HT1080 (cell line): ENCODE results near the gene RNF126. TPM values are rescaled to one million over a fixed set of nuclear protein-coding genes. Genes with fewer than 3 reads are reported as not detected.
"Not testable (repeated sequence)": the region's sequence is repeated elsewhere in the genome, so short reads cannot be mapped to it uniquely, and the experiment has no call there.

Experiments
- DNase-seq: peaks from one replicate; pipeline ENCODE4 v3.0.0-alpha.2; 2015; ENCODE audit warnings: low read depth
- total RNA-seq: library from RNA; depleted of rRNA; stranded (reverse); fragments of >200 nt; shearing (Covaris generic); gene quantifications from 2 replicates; pipeline ENCODE4 v1.2.3, GENCODE V29; 2014

The RNF126 gene
- total RNA-seq, 1 experiment from 2014 or later: 130 TPM

- no peak for DNase-seq
Measured at GRCh38 chr19:613732-614567, 49.1 kb downstream of the RNF126 start.

- DNase-seq: no peak
Measured at GRCh38 chr19:612941-613340, 50.1 kb downstream of the RNF126 start.

GRCh38 chr19:611481-611868 lies 51.5 kb downstream of the RNF126 start:
- peak; percentile 25 for DNase-seq

- no peak for DNase-seq
Measured at GRCh38 chr19:610801-611480, 52.1 kb downstream of the RNF126 start.

GRCh38 chr19:610071-610800 lies 52.8 kb downstream of the RNF126 start:
- DNase-seq: no peak

- DNase-seq: no peak
Measured at GRCh38 chr19:609004-609346, 54.0 kb downstream of the RNF126 start.

- DNase-seq: no peak
Measured at GRCh38 chr19:608155-609003, 54.6 kb downstream of the RNF126 start.

- DNase-seq: no peak
Measured at GRCh38 chr19:607301-608154, 55.5 kb downstream of the RNF126 start.

- not testable (repeated sequence) for DNase-seq
Measured at GRCh38 chr19:605061-605971, 57.7 kb downstream of the RNF126 start.

- no peak for DNase-seq
Measured at GRCh38 chr19:604355-604754, 58.7 kb downstream of the RNF126 start.

GRCh38 chr19:603779-604178 lies 59.2 kb downstream of the RNF126 start:
- not testable (repeated sequence) for DNase-seq

GRCh38 chr19:603302-603639 lies 59.7 kb downstream of the RNF126 start:
- not testable (repeated sequence) for DNase-seq

GRCh38 chr19:602391-603301 lies 60.4 kb downstream of the RNF126 start:
- DNase-seq: no peak

- DNase-seq: no peak
Measured at GRCh38 chr19:601790-602189, 61.2 kb downstream of the RNF126 start.

GRCh38 chr19:601310-601709 lies 61.7 kb downstream of the RNF126 start:
- no peak for DNase-seq
